Fibroblast of the aortic adventitia (primary cell): Measurements from ENCODE around the gene CORO1C. TPM values are rescaled to one million over a fixed set of nuclear protein-coding genes. Genes with fewer than 3 reads are reported as not detected.

Experiments used
- DNase-seq: peaks from one replicate; pipeline ENCODE4 v3.0.0-alpha.2; 2010; ENCODE audit warnings: low read depth
- H3K4me3 ChIP-seq: 2 replicates; pipeline ENCODE4 v1.5.1; 2011; ENCODE audit warnings: low read depth, mild to moderate bottlenecking, control low read depth, low read length, moderate library complexity
- total RNA-seq: library from RNA; depleted of rRNA; stranded (reverse); fragments of >200 nt; gene quantifications from 2 replicates; pipeline ENCODE4 v1.2.3, GENCODE V29; 2012; ENCODE audit warnings: low replicate concordance
- TF ChIP-seq, protein P1 (sequence below): IDR thresholded peaks from 2 replicates; pipeline ENCODE4 v1.5.1; 2011; ENCODE audit warnings: mild to moderate bottlenecking, low read length, control low read depth, inconsistent platforms; ENCODE audit not compliant: insufficient read depth

CORO1C gene
- total RNA-seq, 1 donor = 202 TPM

- H3K4me3 ChIP-seq = no peak overlapping the region
- DNase-seq = no peak
- TF ChIP-seq, protein P1, sequence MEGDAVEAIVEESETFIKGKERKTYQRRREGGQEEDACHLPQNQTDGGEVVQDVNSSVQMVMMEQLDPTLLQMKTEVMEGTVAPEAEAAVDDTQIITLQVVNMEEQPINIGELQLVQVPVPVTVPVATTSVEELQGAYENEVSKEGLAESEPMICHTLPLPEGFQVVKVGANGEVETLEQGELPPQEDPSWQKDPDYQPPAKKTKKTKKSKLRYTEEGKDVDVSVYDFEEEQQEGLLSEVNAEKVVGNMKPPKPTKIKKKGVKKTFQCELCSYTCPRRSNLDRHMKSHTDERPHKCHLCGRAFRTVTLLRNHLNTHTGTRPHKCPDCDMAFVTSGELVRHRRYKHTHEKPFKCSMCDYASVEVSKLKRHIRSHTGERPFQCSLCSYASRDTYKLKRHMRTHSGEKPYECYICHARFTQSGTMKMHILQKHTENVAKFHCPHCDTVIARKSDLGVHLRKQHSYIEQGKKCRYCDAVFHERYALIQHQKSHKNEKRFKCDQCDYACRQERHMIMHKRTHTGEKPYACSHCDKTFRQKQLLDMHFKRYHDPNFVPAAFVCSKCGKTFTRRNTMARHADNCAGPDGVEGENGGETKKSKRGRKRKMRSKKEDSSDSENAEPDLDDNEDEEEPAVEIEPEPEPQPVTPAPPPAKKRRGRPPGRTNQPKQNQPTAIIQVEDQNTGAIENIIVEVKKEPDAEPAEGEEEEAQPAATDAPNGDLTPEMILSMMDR = no peak
Measured at GRCh38 chr12:108724890-108725151, 6.5 kb downstream of the CORO1C start.

GRCh38 chr12:108724054-108724889, 7.0 kb downstream of the CORO1C start:
- no peak overlapping the region for H3K4me3 ChIP-seq
- TF ChIP-seq, protein P1 = no peak
- no peak for DNase-seq

- peak; percentile 87 for DNase-seq
- H3K4me3 ChIP-seq = no peak overlapping the region
- TF ChIP-seq, protein P1 = no peak
Measured at GRCh38 chr12:108722992-108723766, 8.1 kb downstream of the CORO1C start.

DNA sequence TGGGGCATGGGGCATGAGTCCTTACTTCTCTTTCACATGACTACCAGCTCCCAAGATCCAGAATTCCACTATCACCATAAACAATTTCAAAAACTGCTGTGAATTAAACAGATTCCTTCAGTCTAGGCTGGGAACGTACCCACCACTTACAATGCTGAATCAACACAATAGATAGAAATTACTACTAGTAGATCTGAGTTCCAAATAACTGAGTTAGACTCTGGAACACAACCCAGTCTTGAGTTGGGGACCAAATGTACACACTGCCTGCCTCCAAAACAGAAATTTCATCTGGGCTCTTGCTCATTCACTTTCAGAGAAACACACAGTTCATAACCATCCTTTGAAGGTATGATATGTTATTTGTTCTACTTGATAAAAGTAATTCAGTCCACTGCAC, 8.9 kb downstream of the CORO1C start:
- TF ChIP-seq, protein P1 = no peak
- DNase-seq = peak; percentile 52
- H3K4me3 ChIP-seq = no peak overlapping the region

DNA sequence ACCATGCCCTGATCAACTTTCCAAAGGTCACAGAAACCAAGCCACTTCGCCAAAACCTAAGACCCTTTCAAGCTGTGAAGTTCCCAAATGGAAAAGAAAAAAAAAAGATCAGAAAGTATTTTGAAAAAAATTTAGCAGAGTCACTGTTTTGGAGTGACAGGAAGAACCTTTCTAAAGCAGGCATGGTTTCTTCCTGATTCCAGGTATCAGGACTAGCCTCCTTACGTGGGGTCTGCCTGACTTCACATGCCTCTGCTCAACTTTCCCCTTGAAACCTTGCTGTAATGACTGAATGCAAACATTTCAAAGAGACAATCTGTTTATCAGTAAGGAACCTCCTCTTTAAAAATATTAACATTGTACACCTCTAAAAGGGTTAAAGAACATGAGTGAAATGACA, 9.5 kb downstream of the CORO1C start:
- DNase-seq = no peak
- no peak overlapping the region for H3K4me3 ChIP-seq
- TF ChIP-seq, protein P1 = no peak

DNA sequence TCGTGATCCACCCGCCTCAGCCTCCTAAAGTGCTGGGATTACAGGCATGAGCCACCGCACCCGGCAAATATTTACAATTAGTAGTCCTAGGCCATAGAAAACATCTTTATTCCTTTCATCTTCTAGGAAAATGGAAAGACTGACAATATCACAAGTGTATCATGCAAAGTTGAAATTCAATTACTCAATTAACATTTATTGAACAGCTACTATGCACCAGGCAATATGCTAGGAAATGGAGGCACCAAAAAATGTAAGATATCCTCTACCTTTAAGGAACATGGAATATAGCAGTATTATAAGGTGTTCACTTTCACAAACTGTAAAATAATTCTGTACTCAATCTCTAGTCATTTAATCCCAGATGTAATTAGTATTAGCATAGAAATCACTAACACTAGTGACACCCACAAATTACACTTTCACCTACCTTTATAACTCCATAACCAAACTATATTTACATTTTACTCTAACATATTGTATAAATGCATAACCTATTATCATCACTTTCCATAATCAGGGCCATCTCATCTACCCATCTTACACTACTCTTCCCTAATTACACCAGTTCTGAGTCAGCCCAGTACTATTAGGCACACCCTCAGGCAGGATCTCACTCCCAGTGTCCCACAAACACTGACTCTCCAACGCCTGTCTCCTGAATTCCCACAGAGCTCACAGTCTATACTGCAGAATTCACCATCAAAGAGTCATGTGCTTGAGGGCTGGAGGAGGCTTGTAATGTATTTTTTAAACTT, 10.4 kb downstream of the CORO1C start:
- peak; percentile 58 for DNase-seq

More for the DNA sequence above, 10.4 kb downstream of the CORO1C start:
- TF ChIP-seq, protein P1 = no peak
- no peak overlapping the region for H3K4me3 ChIP-seq
